GM21360 (cell line): ENCODE measurements around the gene DDX10.

ENCODE experiments used
- ATAC-seq: cut with Tn5 transposase; IDR thresholded peaks from one replicate; pipeline ENCODE4 v1.9.1; 2021; ENCODE audit warnings: mild to moderate bottlenecking, moderate library complexity; ENCODE audit not compliant: unreplicated experiment

The DDX10 gene

DNA sequence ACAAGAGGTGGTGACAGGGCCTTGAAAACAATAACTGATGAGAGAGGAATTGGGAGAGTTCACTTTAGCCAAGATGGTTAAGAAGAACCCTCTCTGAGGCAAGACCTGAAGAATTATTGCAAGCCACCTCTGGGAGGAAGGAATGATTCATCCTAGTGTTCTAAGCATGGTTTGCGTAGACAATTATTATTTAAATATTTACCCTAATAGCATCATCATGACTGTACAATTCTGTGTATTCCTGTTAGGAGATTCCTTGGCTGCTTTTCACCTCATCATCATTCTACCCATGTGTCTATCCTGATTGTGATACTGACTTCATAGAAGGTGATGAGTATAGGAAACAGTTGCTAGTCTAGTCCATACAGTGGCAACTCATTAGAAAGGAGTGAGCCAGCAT, 264.4 kb downstream of the DDX10 start:
- ATAC-seq = no peak

DNA sequence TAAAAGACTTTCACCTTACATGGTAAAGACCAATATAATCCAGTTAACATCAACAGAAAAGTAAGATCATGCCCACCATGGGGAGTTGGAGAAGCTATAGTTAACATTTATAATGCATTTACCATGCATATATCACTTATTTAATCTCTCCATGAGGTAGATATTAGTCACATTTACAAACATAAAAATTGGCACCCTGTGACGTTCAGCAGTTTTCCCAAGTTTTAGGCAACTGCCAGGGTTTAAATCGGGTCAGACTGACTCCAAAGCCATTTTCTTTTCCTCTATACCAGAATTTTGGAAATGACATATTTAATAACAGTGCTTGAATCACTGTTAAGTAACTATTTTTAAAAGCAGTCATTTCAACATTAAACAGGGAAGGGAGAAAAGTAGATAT, 266.3 kb downstream of the DDX10 start:
- no peak for ATAC-seq

- ATAC-seq = no peak
Observed at GRCh38 chr11:108933630-108934029, 268.8 kb downstream of the DDX10 start.

DNA sequence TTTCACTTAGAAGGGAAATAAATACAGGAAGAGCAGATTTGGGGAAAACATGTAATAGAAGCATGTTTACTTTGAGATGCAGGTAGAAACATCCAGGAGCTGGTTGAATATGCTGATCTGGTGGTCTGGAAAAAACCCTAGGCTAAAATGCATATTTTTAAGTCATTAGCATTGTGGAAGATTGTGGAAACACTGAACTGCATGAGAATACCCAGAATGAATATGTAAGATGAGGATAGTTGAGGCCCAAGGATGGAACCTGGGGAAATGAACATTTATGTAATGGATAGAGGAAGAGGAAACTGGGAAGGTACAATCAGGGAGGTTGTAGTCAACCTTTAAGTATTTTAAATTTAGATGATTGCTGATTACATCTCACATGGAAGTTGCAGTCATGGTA, 269.4 kb downstream of the DDX10 start:
- no peak for ATAC-seq

- ATAC-seq = no peak
Observed at GRCh38 chr11:108934696-108935095, 269.8 kb downstream of the DDX10 start.

- no peak for ATAC-seq
Observed at GRCh38 chr11:108937746-108938145, 272.9 kb downstream of the DDX10 start.

- no peak for ATAC-seq
Observed at GRCh38 chr11:108938604-108939003, 273.7 kb downstream of the DDX10 start.

DNA sequence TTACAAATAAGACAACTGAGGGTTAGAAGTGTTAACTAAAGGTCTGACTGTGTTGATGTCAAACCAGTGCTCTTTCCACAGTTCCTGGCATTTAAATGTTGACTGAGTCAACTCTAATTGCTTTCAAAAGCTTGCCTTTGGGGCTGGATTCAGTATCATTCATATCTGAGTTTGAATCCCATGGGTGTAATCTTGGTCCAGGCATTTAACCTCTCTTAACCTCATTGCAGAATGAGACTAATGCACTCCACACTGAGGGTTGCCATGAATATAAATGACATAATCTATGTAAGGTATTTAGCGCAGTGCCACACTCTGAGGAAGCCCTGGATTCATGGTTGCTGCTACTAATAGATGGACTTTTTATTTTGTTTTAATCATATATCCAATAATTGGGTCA, 274.3 kb downstream of the DDX10 start:
- ATAC-seq = no peak

- ATAC-seq = no peak
Observed at GRCh38 chr11:108943853-108944252, 279.0 kb downstream of the DDX10 start.

DNA sequence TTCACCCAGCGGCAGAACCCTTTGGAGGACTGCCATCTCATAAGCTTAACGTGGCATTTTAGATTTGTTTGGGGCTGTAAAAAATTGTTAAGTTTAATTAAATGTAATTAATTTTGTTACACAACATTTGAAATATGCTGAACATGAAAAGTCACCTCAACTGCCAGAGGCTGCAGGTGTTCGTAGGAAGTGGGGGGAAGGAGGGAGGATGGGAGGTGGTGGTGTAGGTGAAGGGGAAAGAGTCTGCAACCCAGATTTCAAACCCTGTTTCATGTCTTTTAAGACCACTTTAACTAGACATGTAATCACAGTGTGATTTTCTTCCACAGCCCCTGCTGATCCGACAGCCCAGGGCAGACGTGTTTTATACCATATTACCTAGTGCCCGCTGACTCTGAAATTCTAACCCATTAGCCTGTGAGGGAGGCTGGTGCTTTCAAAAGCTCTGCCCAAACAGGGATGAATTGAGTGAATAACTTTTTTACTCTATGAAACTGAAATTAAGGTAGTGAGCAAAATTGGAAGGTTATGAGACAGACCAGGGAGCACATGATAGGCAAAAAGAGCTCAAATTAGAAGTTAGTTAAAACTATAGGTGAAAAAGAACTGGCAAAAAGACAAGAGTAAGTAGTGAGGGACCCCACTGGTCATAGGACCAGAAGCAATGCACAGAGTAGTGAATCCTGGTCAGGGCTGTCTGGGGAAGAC, 279.8 kb downstream of the DDX10 start:
- no peak for ATAC-seq

DNA sequence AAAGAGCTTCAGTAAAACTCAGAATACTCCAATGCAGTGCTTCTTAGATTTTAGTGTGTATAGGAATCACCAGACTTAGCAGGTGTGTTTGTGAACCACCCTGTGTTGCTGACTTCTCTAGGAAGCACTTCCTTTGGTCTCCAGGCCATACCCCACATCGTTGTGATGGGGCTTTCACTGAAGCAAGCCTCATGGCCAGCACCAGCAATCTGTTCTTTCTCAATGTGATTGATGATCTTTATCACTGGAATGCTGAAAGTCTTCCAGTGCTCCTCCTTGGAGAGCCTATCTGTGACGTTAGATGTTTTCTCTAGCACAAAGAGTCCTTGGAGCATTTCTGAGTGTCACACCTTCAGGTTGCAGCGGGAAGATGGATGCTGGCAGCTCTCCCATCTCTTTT, 280.5 kb downstream of the DDX10 start:
- no peak for ATAC-seq

- ATAC-seq = no peak
Observed at GRCh38 chr11:108947654-108948570, 283.0 kb downstream of the DDX10 start.

DNA sequence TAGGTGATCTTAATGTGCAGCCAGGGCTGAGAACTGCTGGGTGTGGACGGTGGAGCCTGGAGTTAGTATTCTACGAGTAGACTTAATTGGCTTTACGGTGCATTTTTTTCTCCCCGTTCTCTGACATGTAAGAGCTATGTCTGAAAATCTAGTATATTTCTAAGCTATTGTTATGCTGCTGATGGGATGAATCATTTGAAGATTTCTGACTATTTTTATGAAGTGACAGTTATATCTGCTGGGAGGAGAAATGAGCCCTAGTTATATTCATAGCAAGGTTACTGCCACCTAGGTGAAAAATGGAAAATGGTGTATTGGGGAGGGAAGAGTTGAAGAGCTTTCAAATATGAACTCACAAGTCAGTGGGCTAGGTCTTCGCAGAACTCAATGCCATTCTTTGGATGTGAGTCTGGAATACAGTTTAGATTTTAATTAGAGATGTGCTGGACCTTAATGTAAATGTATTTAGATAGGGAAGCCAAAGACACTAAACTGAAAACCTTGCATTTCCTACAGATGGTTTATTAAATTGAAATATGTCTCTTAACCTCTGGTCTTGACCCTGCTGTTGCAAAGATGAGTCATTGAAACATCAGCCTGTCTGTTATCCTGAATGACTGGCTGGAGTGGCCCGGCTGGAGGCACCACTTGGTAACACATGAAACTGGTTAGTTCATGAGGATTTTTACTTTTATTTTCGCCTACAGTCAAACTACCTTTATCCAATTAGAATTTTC, 293.7 kb downstream of the DDX10 start:
- ATAC-seq = no peak

DNA sequence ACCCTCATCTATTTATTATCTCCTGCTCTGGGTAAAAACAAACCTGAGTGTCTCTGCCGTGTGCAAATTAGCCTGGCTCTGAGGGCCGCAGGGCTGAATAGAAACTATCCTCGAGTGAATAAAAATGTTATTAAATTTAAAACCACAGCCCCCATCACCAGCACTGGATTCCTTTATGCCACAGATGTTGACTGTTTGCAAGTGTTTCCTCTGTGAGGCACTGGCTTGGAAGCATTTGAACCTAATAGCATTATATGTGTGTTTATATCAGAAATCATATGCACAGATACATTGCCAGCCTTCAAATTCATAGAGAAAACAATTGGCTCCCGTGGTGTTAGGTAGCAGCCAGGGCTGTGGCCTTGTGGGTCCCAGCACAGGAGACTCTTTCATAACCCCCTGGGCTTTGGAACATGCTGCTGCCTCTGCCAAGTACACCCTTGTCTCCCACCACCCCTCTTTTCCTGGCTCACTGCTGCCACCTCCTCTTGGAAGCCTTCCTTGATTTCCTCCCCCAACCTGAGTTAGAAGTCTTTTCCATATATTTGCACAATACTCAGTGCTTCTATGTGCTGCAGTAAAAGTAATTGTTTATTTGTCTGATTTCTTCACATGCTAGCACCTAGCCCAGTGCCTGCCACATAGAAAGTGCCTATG, 294.4 kb downstream of the DDX10 start:
- ATAC-seq = no peak

GRCh38 chr11:108959874-108960273, 295.0 kb downstream of the DDX10 start:
- no peak for ATAC-seq

- no peak for ATAC-seq
Observed at GRCh38 chr11:108960501-108960900, 295.6 kb downstream of the DDX10 start.

- no peak for ATAC-seq
Observed at GRCh38 chr11:108961095-108961494, 296.2 kb downstream of the DDX10 start.

GRCh38 chr11:108963118-108963517, 298.2 kb downstream of the DDX10 start:
- no peak for ATAC-seq

DNA sequence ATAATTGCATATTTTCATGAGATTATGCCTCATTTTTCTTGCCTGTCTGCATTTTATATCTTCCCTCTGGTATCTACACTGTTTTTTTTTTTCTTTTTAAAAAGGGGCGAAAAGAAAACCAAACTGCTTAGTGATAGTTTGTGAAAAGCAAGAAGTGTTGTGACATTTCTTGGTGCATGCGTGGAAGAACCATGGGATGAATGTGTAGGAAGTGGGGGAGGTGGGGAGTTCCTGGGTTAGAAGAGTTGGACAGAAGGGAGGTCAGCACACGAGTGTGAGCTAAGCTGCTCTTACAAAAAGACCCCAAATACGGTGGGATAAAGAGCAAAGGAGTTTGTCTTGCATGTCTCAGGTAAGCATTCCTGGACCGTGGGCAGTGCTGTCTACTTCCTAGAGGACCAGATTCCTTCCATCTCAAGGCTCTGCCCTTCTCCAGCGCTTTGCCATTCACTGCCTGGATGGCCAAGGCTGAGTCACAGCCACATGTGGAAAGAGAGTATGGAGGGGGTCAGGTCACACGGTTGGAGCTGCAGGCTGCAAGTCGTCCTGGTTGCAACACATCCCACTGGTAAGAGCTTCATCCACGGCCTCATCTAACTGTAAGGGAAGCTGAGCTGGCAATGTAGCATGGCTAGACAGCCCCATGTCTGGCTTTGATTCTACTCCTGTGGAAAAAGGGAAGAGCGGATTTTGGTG, 300.6 kb downstream of the DDX10 start:
- no peak for ATAC-seq

DNA sequence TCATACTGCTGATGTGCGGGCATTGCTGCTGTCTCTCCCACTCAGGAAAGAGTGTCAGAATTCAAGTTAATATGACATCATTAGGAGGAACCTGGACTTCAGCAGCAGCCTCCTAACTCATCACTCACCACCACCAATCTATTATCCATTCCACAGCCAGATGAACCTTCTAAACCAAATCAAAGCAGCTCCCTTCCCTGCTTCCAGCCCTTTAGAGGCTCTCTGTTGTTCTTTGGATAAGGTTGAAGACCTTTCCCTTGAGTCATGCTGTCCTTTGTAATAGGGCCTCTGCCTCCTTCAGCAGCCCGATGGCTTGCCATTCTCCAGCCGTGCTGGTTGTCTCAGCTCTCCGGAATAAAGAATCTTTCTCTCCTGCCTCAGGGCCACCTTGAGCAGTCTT, 301.3 kb downstream of the DDX10 start:
- ATAC-seq = no peak
